Activated CD8-positive, alpha-beta memory T cell treated with anti-CD3 and anti-CD28 coated beads, Interleukin-2, amount 50 U/mL, for 24 hours (primary cell): ENCODE data around the gene DGKE.

ENCODE experiments used
- DNase-seq: peaks from one replicate; pipeline ENCODE4 v3.0.0-alpha.2; 2020; ENCODE audit errors: extremely low read depth

DGKE gene

DNA sequence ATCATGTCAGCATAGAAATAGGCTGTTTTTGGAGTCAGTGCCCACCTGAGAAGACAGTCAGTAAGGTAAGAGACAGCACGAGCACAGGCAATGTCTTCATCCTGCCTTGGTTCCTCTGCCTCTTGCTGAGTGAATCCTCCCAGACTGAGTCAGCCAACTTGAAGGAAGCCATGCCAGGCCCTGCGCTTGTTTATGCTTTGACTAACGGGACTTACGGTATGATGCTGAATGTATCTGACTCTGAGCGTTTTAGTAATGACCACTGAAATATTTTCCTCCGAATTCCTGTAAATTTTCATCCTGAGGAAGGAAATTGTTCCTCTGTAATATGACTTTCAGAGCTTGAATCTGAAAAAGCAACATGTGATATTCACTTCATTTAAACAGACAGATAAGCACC, 18.2 kb upstream of the DGKE start:
- no peak for DNase-seq

DNA sequence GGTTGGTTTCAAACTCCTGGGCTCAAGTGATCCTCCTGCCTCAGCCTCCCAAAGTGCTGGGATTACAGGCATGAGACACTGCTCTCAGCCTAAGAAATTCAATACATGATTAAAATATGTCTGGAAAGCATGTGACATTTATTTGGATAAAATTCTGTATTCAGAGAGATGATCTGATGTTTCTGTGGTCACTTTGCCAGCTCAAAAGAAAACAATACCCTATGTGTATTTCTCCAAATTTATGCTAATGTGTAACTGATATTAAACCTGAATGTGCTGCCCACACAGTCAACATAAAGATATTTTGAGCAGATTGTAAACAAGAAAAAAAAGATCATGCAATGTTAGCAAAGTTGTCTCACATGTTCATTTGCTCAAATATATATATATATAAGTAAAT, 16.9 kb upstream of the DGKE start:
- DNase-seq = no peak

DNA sequence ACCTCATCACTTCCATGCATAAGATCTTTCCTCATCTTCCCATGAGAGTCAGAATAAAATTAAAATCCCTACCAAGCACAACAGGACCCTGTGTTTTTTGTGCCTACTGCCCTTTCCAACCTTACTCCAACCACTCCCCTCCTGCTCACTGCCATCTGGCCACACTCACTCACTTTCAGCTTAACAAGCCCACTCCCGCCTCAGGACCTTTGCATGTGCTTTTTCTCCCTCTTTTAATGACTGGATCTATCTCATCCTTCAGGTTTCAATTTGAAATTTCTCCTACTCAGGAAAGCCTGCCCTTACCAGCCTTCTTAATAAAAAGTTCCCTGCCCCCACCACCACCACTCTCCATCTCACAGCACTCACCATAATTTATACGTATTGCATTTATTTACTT, 14.9 kb upstream of the DGKE start:
- DNase-seq = no peak

DNA sequence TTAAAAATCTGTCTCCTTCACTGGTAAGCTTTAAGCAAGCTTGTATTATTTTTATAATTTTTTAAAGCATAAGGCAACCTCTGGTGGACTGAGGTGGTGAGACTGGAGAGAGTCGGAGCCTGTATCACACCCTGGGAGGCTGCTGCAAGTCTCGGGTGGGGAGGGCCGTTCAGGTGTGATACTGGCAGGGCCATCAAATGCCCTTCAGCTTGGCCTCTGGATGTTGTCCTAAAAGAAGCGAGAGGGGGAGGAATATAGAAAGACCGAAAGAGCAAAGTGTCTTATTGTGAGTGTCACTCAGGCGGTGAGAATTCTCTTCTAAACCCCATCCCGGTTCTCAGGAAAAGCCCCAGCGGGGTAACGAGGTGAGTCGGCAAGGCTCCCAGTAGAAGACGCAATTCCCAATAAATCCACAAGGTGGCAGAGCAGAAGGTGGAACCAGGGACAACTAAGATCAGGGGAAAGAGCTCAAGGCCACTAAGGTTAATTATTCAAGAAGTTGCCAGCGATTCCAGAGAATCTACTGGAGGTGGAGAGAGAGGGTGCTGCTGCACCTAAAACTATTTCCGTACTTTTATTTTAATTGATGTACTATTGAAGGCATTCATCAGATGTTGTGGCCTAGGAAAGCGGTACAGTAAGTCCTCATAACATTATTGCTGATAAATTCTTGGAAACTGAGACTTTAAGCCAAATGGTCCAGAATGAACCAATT, 14.4 kb upstream of the DGKE start:
- DNase-seq = peak; percentile 38

DNA sequence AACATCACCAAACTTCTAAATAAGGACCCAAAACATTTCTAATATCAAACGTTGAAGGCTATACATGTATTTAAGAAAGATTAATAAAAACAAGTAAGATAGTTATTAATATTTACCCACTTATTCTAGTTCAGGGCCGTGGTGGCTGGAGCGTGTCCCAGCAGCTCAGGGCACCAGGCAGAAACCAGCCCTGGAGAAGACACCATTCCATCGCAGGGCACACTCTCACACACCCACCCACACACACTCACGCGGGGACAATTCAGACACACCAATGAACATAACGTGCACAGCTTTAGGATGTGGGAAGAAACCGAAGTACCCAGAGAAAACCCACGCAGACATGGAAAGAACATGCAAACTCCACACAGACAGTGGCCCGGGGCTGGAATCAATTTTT, 13.7 kb upstream of the DGKE start:
- DNase-seq = no peak

DNA sequence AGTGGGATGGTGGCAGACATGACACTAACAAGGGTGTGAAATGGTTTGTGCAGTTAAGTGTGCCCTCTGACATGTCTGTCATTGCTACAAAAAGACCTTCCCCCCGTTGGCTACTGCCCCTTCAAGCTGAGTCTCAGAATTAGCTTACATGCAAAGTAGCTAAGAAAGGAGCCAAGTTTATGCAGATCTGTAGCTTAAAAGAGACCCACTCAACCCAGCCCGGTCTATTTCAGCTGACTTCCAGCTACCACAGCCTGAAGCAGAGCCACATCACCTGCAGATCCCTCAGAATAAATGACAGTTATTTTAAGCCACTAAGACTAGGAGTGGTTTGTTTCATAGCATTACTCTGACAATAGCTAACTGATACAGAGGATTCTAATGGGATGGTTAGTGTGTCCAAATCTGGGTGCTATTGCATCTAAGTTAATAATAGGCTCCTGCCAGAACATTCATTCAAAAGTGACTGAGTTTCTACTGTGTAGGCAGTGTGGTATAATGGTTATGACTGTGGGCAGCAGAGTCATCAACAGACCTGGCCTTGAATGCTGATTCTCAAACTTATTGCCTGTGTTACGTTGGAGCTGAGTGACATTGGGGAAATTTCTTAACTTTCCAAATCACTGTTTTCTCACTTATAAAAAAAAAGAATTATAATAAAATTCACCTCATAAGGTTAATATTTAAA, 12.0 kb upstream of the DGKE start:
- no peak for DNase-seq

DNA sequence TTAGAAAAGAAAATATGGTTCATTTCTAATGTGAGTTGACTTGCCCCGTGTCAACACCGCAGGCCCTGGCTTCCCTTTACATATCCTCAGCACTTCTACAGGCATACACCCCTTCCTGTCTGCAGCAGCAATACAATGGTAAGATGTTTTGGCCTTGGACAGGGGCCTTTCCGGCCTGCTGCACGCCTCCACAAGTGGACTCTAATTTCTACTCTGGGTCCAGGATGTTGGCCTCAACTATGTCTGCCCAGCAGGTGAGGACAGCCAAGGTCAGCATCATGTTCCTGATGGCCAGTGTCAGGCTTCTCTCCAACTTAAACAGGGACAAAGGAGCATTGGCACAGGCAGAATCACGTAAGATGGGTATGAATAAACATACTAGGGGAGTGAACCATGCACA, 11.2 kb upstream of the DGKE start:
- DNase-seq = no peak

DNA sequence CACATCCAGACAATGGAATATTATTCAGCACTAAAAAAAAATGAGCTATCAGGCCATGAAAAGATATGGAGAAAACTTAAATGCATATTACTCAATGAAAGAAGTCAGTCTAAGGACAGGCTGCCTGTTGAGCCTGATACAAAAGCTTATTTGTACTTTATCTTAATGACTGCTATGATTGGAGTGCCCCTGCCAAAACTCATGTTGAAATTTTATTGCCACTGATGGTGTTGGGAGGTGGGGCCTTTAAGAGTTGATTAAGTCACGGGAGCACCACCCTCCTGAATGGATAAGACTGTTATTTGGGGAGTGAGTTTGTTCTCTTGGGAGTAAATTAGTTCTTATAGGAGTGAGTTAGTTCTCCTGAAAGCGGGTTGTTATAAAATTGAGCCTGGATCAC, 10.1 kb upstream of the DGKE start:
- DNase-seq = no peak

DNA sequence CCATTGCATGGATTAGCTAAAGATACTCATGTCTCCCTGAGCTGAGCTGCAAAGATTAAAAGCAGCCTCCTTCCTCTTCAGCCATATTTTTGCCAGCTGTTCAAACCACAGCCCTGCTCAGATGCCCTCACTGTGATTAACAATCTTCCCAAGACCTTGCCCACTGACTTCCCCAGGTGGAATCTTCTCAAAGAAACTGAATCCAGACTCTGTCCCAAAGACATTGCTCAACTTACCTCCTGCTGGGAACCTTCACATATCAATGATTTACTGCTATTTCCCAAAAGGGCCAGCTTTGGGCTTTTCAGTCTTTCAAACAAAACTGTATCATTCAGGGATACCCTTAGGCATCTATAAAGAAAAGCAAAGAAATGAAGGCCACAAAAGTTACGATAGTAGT, 9.4 kb upstream of the DGKE start:
- no peak for DNase-seq

DNA sequence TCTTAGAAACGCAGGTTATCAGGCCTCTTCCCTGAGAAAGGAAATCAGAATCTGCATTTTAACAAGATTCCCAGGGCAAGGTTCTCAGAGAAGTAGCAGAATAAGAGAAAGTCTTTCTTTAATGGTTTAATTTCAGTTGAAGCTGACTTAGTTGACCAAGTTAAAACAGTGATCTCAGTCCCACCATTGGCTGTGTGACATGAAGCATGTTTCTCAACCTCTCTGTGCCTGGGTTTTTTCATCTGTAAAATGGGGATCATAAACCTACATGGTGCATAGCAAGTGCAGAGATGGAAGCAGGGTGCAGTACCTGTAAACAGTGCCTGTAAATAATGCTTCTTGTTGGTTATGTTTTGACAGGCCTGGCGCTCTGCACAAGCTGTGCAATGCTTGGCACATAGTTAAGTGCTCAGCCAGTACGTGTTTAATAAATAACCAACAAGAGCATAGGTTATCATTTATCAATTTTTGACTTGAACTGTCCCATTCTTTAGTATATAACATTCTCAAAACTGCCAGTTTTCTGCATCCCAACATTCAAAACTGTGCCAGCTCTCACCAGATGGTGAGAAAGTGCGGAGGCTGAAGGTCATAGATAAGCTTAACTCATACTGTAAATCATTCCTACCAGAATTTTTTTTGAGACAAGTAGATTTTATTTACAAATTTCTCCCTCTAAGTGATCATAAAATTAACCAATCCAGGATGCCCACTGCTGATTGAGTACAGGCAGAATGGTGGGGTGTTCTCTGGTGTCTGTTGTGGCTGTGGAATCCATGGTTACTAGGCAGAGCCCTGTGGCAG, 7.1 kb upstream of the DGKE start:
- no peak for DNase-seq

DNA sequence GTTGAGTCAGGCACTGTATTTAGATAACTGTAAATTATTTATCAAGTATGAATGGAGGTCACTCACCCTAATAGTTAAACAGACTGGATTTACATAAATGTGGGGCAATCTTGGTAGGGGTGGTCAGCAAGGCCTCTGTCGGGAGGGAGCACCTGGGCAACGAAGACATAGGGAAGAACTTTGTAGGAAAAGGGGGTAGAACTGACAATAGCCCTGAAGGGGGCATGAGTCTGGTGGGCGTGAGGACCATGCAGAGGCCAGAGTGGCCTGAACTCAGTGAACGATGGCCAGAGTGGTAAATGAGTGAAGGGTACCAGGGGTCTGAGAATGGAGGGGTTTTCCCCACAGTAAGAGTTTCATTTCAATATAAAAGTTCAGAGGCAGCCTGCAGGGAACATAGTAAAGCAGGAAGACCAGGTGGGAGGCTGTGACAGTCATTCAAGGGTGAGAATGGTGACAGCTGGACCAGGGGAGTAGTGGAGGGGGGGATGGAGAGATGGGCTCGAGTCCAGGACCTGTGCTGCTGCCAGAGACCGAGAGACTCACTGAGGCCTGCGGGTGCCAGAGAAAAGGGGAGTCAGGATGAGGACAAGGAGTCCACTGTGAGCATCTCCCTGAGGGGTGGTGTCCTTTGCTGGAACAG, 3.1 kb upstream of the DGKE start:
- no peak for DNase-seq

DNA sequence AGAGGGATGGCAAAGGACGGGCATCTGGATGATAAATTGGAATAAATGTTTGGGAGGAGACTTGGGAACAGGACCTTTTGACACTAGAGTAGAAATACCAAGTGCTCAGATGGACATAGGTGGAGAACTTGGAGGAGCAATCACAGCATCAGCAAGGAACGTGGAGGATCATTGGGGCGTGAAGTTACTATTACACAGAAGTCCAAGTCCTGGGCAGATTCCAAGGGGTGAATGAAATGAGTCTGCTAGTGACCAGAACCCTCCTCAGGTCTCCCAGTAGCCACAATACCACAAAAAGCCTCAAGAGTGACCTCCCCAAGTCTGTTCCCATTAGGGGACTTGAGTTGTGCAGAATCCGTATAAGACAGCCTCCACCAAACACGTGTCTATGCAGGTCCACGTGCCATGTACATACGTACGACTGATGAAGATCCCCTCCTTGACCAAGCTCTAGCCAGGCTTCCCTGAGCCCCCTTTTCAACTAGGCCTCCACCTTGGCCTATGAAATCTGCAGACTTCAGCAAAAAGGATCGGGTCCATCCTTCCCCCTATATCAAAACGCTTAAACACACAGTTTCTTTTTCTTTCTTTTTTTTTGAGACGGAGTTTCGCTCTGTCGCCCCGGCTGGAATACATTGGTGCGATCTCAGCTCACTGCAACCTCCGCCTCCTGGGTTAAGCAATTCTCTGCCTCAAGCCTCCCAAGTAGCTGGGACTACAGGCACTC, 2.4 kb upstream of the DGKE start:
- no peak for DNase-seq

DNA sequence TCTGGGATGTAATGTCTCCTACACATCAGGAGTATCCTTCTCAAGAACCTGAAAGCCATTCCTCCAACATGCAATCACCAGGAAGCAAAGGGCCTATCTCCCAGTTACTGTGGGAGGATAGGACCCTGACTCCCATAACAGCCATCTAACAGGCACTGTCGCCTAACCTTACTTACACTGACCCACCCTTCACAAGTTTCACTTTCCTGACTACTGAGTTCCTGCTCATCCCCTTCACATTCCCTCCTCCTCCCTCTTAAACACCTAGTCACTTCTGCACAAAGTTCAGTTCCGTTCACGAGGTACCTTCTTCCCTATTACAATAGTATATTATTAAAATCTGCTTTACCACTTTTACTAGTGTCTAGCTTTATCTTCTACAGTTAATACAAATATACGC, 1.5 kb upstream of the DGKE start:
- no peak for DNase-seq

DNA sequence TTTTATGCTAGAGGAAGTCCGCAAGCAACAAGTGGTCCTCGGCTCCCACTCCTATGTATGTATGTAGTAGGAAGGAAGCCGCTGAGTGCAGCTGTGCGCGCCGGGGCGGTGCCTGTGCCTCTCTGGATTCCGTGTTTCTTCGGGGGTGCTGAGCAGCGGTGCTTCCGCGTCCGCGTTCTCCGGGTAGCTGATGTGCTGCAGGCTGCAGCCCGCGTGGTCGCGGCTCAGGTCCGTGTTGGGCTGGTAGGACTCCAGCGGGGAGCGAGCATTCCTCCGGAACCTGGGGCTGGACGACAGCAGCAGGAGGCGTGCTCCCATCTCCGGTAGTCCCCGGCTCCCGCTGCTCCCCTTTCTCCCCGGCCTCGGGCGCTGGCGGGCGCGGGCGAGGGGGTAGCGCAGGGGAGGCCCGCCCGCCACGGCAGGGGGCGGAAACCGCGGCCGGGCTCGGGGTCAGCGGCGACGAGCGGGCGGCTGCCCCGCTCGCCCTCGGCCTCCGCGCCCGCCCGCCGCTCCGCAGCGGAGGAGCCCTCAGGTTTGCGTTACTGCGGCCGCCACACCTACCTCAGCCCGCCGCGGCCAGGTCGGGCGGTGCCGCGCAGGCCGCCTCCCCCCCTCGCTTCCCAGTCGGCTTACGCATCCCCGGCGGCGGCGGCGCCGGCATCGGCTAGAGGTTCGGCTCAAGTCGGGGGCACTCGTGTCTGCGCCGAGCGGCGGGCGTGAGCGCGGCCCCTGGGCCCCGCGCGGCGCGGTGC, 718 bp upstream of the DGKE start:
- no peak for DNase-seq

DNA sequence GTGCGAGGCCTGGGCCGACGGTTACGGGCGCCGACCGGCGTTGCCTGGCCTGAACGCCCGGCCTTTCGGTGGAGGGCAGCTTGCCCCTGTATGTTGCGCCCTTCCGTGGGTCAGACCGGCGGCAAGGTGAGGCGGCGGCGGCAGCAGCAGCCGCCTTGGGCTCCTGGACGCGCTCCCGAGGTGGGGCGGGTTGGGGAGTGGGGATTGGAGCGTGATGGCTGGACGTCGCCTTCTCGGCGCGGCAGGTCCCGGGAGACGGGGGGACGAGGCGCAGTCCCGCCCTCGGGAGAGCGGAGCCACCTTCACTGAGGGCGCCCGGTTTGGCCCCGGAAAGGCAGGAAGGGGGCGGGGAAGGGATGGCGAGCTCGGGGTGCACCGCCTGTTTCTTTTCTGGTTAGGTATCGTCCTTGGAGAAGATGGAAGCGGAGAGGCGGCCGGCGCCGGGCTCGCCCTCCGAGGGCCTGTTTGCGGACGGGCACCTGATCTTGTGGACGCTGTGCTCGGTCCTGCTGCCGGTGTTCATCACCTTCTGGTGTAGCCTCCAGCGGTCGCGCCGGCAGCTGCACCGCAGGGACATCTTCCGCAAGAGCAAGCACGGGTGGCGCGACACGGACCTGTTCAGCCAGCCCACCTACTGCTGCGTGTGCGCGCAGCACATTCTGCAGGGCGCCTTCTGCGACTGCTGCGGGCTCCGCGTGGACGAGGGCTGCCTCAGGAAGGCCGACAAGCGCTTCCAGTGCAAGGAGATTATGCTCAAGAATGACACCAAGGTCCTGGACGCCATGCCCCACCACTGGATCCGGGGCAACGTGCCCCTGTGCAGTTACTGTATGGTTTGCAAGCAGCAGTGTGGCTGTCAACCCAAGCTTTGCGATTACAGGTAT, 671 bp downstream of the DGKE start:
- no peak for DNase-seq

DNA sequence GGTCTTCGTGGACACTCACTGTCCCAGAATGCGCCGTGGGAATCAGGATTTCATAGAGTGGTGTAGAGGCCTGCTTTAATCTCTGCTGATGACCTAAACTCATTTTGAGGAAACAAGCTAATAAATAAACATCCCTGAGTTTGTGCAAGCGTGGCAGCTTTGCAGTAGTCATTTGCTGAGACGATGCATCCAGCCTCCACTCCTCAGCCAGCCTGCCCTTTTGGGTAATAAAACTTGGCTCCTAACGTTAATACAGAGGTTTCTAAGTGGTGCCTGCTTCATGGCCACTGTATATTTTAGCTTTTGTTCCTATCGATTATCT, 1.3 kb downstream of the DGKE start:
- no peak for DNase-seq

DNA sequence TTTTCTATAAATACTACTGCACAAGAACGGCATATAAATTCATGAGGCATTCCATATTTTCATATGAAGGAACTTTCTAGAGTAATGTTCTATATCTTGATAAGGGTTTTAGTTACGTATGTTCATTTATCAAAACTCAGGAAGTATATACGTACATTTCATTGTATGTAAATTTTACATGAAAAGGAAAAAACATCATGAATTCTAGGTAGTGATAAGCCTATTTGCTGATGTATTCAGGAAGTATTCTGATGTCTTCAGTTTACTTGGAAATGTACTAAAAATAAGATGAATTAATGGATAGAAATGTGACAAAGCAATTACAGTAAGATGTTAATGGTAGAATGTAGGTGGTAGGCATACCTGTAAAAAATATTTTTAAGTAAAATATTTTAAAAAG, 4.7 kb downstream of the DGKE start:
- no peak for DNase-seq

DNA sequence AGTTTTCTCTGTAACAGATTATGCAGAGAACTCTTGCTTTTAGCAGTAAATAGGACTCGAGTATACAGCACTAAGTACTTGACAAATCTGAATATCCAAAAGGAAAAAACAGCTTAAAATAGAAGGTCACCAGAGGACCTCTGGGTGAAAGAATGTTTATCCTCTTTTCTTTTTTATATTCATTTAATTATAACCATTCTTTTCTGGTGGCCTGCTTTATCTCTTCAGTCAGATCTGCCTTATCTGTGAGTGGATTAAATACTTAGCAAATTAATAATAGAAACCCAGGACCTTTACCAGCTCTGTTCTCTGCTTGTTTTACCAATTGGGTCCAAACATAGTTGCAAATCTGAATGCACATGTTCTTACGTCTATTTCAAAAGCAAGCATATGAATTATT, 8.6 kb downstream of the DGKE start:
- no peak for DNase-seq

DNA sequence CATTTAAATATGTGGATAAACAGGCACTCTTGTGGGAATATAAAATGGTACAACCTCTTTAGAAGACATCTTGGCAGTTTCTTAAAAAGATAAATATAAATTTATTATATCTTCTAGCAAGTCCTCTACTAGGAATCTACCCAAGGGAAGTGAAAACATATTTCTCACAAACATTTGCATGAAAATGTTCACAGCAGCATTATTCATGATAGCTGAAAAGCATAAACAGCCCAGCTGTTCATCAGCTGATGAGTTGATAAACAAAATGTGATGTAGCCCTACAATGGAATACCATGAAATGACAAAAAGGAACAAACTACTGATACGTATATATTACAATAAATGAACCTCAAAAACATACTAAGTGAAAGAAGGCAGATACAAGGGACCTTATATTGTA, 12.0 kb downstream of the DGKE start:
- no peak for DNase-seq

DNA sequence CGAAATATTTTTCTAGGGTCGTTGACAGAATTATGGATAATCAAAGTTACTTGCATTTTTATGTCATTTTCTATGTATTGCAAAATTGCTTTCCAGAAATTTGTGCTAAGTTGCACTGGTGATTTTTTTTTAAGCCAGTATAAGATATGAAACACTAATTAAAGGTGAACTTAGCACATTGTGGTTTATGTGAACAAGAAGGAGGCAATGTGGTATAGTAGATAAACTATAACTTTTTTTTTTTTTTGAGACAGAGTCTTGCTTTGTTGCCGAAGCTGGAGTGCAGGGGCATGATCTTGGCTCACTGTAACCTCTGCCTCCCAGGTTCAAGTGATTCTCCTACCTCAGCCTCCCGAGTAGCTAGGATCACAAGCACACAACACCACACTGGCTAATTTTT, 13.2 kb downstream of the DGKE start:
- DNase-seq = no peak
